Tibial nerve (tissue), 4 donors: ENCODE data around the gene CDC25B. TPM values are rescaled to one million over a fixed set of nuclear protein-coding genes. Genes with fewer than 3 reads are reported as not detected.
A peak's percentile ranks its signal among the peaks of the same experiment; 100 is the strongest.

Experiments used
- DNase-seq, 2 donors: peaks; one replicate each; pipeline ENCODE4 v3.0.0-alpha.2; 2019; ENCODE audit warnings: low spot score in 2 of 2
- H3K27ac ChIP-seq, 4 donors: fragments of 200-600 bp; sonication (generic) in 3 of 4; one replicate each; pipeline ENCODE4 v1.5.1; 2017 to 2019; ENCODE audit warnings: mild to moderate bottlenecking in 1 of 4
- H3K27me3 ChIP-seq, 2 donors: fragments of 200-600 bp; sonication (generic) in 1 of 2; one replicate each; pipeline versions ENCODE4 v1.5.1 to v1.6.0; 2017 to 2019
- H3K36me3 ChIP-seq, 3 donors: fragments of 200-600 bp; sonication (generic); one replicate each; pipeline ENCODE4 v1.5.1; 2018 to 2019
- H3K4me1 ChIP-seq, 4 donors: fragments of 200-600 bp; sonication (generic) in 3 of 4; one replicate each; pipeline ENCODE4 v1.5.1; 2017 to 2019
- H3K4me3 ChIP-seq, 4 donors: fragments of 200-600 bp; sonication (generic) in 3 of 4; one replicate each; pipeline ENCODE4 v1.5.1; 2017 to 2019; ENCODE audit warnings: mild to moderate bottlenecking in 1 of 4, moderate library complexity in 1 of 4
- H3K9me3 ChIP-seq, 4 donors: fragments of 200-600 bp; sonication (generic) in 3 of 4; one replicate each; pipeline ENCODE4 v1.5.1; 2017 to 2019
- EP300 ChIP-seq, 2 donors: sonication (generic); formaldehyde crosslinking; IDR thresholded peaks; one replicate each; pipeline ENCODE4 v1.6.1; 2017; ENCODE audit warnings: antibody characterized with exemption in 2 of 2, mild to moderate bottlenecking in 1 of 2
- POLR2A ChIP-seq, 2 donors: fragments of 450-650 bp; IDR thresholded peaks; one replicate each; pipeline ENCODE4 v1.6.1; 2017; ENCODE audit warnings: antibody characterized with exemption in 2 of 2, mild to moderate bottlenecking in 2 of 2, moderate library complexity in 2 of 2
- WGBS, 2 donors: methylation state at CpG; one replicate each; pipeline ENCODE4 v1.1.5; 2018; 5-methylcytosine and 5-hydroxymethylcytosine counted together
- total RNA-seq, 4 donors: library from RNA; depleted of rRNA; stranded (reverse); fragments of >200 nt; gene quantifications; one replicate each; pipeline ENCODE4 v1.1.0, GENCODE V29; 2016
- TF ChIP-seq, protein P1 (sequence below), 5 experiments: fragments of 200-600 bp in 3 of 5; fragments of 450-650 bp in 2 of 5; sonication (generic) in 3 of 5; IDR thresholded peaks; one replicate each; pipeline ENCODE4 v1.5.1; 2016 to 2019; ENCODE audit warnings: antibody characterized with exemption in 5 of 5, mild to moderate bottlenecking in 3 of 5, moderate library complexity in 2 of 5

Gene CDC25B
- total RNA-seq, 4 donors from 2014 or later, result 33.0 to 65.4 (median 43.9) TPM

DNA sequence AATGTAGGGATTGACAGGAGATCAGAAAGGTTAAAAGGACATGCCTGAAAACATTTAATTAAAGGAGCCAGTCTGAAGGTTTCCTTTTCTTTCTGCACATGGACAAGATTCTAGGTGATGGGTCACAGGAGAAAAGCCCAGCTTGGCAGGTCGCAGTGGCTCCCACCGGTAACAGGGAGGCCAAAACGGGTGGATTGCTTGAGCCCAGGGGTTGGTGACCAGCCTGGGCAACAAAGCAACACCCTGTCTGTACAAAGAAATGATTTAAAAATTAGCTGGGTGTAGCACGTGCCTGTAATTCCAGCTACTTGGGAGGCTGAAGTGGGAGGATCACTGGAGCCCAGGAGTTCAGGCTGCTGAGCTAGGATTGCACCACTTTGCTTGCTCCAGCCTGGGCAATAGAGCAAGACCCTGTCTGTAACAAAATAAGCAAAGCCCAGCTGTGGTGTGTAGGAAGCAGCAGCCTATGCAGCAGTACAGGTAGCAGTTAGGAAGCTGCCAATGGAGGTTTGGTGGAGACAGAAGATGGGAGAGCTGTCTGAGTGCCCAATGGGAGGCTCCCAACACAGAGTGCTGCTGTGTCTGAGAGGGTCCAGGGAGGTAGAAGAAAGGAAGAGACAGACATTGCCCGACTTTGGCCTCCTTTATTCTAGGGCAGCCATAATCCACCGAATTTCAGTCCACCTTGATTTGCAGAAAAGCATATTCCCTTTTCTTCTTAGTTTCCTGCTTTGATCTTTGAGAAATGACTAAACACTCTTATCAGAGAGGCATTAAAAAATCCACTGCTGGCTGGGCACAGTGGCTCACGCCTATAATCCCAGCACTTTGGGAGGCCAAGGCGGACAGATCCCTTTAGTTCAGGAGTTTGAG lies 17.1 kb downstream of the CDC25B start:
- Histone ChIP-seq H3K4me3 (no peak overlapping the region), H3K9me3 (no peaks in the 10 kb centered on the region), H3K36me3 (no peaks in the 10 kb centered on the region), H3K27me3 (no peaks in the 10 kb centered on the region), H3K27ac (peak overlapping the region; percentile 62 to 96 (median 86)), H3K4me1 (peaks cover 3 to 47% (median 23%) of the 10 kb centered on the region in 4 donors)
- TF ChIP-seq POLR2A (IDR thresholded peaks at IDR 0.05) (no peak), EP300 (IDR thresholded peaks at IDR 0.05) (no peak)
- TF ChIP-seq, protein P1, sequence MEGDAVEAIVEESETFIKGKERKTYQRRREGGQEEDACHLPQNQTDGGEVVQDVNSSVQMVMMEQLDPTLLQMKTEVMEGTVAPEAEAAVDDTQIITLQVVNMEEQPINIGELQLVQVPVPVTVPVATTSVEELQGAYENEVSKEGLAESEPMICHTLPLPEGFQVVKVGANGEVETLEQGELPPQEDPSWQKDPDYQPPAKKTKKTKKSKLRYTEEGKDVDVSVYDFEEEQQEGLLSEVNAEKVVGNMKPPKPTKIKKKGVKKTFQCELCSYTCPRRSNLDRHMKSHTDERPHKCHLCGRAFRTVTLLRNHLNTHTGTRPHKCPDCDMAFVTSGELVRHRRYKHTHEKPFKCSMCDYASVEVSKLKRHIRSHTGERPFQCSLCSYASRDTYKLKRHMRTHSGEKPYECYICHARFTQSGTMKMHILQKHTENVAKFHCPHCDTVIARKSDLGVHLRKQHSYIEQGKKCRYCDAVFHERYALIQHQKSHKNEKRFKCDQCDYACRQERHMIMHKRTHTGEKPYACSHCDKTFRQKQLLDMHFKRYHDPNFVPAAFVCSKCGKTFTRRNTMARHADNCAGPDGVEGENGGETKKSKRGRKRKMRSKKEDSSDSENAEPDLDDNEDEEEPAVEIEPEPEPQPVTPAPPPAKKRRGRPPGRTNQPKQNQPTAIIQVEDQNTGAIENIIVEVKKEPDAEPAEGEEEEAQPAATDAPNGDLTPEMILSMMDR (IDR thresholded peaks at IDR 0.05), result no peak
- 61 to 63% methylated on average over 8 of the region's 8 CpGs for WGBS, 2 donors
- no peak for DNase-seq

DNA sequence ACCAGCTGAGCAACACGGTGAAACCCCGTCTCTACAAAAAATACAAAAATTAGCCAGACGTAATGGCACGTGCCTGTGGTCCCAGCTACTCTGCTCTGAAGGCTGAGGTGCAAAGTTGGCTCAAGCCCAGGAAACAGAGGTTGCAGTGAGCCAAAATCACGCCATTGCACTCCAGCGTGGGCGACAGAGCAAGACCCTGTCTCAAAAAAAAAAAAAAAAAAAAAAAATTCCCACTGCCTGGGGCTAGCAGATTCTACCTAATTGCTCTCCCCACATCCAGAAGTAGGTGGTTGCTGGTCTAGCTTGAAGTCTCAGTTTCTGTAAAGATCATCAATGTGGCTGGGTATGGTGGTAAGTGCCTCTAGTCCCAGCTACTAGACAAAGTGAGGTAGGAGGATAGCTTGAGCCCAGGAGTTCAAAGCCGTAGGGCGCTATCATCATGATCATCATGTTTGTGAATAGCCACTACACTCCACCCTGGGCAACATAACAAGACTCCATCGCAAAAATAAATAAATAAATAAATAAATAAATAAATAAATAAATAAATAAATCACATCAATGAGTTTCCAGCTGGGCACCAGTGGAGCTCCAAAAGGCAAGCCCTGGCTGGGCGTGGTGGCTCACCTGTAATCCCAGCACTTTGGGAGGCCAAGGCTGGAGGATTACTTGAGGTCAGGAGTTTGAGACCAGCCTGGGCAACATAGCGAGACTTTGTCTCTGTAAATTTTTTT lies 17.9 kb downstream of the CDC25B start:
- H3K4me1 ChIP-seq, result peaks cover 3 to 47% (median 23%) of the 10 kb centered on the region in 4 donors
- peak overlapping the region in 2 of 4 donors; percentile 90 to 96 for H3K27ac ChIP-seq
- no peaks in the 10 kb centered on the region for H3K9me3 ChIP-seq
- H3K4me3 ChIP-seq, result no peak overlapping the region
- TF ChIP-seq, protein P1 (IDR thresholded peaks at IDR 0.05), result no peak
- no peak for TF ChIP-seq POLR2A (IDR thresholded peaks at IDR 0.05)
- no peaks in the 10 kb centered on the region for H3K36me3 ChIP-seq
- no peak for DNase-seq
- 86 to 94% methylated on average over 12 of the region's 12 CpGs for WGBS, 2 donors
- H3K27me3 ChIP-seq, result no peaks in the 10 kb centered on the region

DNA sequence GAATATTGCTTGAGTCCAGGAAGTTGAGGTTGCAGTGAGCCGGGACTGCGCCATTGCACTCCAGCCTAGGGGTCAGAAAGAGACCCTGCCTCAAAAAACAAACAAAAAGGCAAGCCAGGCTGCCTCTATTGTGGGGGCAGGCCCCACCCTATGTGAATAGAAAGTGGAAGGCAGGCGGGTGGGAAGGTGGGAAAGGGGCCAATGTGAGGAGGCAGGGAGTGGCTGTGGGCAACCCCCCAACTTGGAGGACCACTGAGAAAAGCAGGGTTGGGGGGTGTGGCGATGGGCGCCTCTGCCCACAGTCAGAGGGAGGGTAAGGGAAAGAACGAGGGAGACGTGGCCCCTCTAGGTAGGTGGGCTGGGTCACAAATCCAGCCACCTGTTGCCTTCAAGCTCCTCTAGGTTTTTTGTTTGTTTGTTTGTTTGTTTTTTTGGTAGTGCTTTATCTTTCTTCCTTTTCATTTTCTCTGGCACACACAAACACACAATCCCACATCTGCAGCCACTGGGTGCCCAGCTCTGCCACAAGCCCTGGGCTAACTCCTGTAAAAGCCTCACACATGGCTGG lies 18.9 kb downstream of the CDC25B start:
- peaks cover 3 to 49% (median 30%) of the 10 kb centered on the region in 4 donors for H3K4me1 ChIP-seq
- H3K36me3 ChIP-seq, result no peaks in the 10 kb centered on the region
- H3K9me3 ChIP-seq, result no peaks in the 10 kb centered on the region
- no peak for DNase-seq
- no peaks in the 10 kb centered on the region for H3K27me3 ChIP-seq
- H3K27ac ChIP-seq, result no peak overlapping the region
- no peak overlapping the region for H3K4me3 ChIP-seq
- TF ChIP-seq POLR2A (IDR thresholded peaks at IDR 0.05), result no peak
- TF ChIP-seq, protein P1 (IDR thresholded peaks at IDR 0.05), result no peak
- no peak for TF ChIP-seq EP300 (IDR thresholded peaks at IDR 0.05)
- 76 to 79% methylated on average over 7 of the region's 7 CpGs for WGBS, 2 donors

DNA sequence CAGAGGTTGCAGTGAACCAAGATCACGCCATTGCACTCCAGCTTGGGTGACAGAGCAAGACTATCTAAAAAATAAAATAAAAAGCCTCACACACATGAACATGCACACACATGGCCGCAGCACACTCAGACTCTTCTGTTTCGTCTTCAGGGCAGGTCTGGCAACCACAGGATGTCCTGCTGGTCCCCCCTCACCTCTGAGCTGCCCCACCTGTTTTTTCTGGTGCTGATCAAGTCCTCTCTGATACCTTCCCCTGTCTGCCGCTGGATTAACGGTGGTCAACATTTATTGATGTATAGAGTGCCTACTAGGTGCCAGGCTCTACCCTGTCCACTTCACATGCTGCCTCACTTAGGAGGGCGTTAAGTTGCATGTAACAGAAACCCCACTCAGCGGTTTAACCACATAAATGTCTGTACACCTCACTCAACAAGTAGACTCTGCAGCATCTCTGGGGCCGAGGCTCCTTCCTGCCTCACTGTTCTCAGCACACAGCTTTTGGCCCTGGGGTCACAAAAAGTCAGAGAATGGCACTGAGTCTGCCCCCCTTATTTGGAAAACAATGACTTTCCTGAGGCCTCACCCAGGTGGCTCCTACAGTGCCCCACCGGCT lies 19.7 kb downstream of the CDC25B start:
- no peak overlapping the region for H3K27ac ChIP-seq
- no peak for DNase-seq
- H3K27me3 ChIP-seq, result no peaks in the 10 kb centered on the region
- H3K4me1 ChIP-seq, result peaks cover 3 to 44% (median 27%) of the 10 kb centered on the region in 4 donors
- no peak overlapping the region for H3K4me3 ChIP-seq
- 77 to 79% methylated on average over 9 of the region's 9 CpGs for WGBS, 2 donors
- no peaks in the 10 kb centered on the region for H3K36me3 ChIP-seq
- no peaks in the 10 kb centered on the region for H3K9me3 ChIP-seq
- TF ChIP-seq, protein P1 (IDR thresholded peaks at IDR 0.05), result no peak
- TF ChIP-seq EP300 (IDR thresholded peaks at IDR 0.05) (no peak), POLR2A (IDR thresholded peaks at IDR 0.05) (no peak)
